ENCODE measurements around the gene NGDN. TPM values are rescaled to one million over a fixed set of nuclear protein-coding genes. Genes with fewer than 3 reads are reported as not detected.

Gene NGDN
- polyA plus RNA-seq, 3 donors, result 22.2 to 50.3 (median 28.0) TPM

DNA sequence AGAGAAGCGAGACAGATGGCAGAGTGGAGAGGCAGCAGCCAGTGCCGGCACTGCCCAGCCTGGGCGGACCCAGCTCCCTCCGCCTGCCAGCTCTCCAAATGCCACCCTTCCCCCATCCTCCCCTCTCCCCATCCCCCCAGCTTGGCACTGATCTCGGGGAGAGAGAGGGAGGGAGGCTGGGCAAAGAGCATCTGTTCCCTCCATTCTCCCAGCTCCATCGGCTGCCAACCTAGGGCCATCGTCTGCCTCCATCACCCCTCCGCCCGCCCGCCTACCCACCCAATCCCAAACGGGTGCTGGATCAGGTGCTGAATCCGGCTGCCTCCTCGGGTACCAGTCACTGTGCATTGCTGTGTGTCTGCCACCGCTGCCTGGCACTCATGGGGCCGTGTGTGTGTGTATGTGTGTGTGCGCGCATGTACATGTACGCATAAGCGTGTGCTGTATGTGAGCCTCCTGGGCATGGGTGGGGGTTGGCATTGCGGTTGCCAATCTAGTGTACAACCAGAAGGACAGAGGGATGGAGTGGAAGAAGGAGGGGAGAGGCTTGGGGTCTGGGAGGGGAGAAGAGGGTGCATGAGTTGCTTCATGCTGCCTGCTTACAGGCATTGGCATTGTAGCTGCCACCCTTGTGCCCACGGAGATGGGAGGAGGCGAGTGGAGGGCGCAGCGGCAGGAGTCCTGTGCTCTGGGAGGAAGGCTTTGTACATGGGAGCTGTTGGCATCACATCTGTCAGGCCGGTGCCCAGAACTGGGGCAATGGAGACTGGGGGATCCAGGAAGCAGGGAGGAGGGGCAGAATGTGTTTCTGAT lies 43.7 kb downstream of the NGDN start:
- WGBS, 3 donors, result 90 to 92% (median 91%) methylated on average over 22 to 25 of the region's 25 CpGs
- no peak overlapping the region for H3K27ac ChIP-seq (ENCODE audit: low read depth, low read length)

DNA sequence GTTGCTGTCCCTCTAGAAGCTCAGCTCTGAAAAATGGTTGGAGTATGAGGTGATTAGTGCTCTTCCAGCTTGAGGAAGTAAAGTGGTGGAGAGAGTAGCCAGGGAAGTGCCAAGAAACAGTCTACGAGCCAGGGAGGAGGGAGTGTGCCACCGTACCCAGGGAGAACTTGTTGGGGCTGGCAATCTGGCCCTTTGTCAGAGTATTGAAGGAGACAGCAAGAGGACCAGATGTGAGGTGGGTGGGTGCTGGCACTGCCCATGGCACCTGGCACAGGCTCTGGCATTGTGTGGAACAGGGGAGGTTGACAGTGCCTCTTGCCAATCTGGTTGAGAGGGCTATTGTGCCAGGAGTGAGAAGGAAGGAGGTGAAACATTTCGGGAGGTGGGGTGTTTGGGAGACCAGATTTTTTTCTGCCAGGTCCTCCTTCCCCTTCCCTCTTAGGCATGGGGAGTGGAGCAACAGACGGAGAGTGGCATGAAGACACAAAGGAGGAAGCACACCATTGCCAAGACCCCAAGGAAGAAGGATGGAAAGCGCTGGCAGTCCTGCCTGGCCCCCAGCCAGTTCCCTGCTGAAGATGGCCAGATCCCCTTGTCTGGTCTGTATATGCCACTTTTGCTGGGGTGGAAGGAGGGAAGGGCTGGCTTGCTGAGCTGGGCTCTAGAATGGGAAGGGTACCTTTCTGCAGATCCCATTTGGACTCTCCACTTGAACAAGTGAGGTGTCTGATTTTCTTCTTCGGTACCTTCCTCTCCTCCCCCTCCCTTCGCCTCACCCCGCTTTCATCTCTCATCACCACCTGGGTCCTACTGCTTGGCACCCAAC lies 44.5 kb downstream of the NGDN start:
- no peak overlapping the region for H3K27ac ChIP-seq (ENCODE audit: low read depth, low read length)
- 77 to 92% (median 86%) methylated on average over 7 to 8 of the region's 8 CpGs for WGBS, 3 donors

DNA sequence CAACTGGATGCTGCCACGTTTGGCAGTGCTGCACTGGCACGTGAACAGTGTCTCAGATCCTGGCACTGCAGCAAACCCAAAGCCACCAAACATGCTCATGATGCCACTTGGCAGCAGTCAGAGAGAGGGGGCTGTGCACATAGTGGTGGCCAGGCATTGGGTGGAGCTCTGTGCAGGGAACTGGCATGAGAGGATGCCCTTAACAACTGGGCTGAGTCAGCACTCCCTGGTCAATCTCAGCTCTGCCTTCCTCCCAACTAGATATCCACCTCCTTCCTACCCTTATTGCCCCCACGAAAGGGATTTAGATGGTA lies 45.1 kb downstream of the NGDN start:
- WGBS, 3 donors, result 74 to 87% (median 74%) methylated on average over 3 of the region's 3 CpGs
- H3K27ac ChIP-seq (ENCODE audit: low read depth, low read length), result no peak overlapping the region

DNA sequence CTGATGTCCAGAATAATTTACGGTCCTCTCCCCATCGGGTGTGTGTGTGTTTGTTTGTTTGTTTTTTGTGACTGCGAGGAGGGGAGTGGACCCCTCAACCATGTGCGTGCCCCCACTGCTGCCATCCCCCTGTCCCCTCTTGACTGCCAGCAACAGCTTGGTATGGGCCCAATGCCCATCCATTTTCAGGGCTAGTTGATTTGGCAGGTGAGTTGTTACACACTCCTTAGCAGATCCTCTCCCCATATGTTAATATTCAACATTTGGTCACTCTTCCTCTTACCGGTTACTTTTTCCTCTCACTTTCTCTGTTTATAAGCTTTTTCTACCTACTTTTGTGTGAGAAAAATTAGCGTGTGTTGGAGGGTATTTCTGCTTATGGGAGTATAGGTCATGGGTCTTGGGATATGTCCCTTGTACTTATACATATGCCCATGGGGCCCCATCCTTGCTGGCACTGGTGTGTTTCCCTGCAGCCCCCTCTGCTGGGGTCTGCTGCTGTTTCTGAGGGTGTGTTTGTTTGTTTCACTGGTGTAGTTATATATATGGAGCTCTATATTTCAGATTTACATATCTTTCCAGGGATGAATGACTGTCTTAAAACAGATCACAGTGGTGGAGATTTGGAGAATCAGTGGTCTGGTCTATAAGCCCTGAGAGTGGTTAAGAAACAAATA lies 48.3 kb downstream of the NGDN start:
- H3K27ac ChIP-seq (ENCODE audit: low read depth, low read length), result no peak overlapping the region
- 77 to 84% (median 80%) methylated on average over 6 of the region's 6 CpGs for WGBS, 3 donors

DNA sequence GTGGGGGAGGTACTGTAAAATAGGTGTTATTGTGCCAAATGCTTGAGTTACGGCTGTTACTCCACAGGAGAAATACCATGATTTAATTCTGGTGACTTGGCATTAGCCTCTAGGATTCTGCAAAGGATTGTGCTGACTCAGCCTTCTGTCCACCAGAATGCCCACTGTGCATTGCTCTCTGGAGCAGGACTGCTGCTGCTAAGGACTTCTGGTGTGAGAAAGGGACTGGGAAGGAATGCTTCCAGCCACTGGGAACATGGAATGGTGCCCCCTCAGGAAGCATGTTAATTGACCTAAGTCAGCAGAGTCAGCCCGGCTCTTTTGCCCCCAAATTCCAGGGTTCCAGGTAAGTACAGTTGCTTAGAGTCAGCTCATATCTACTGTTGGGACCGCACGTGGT lies 49.2 kb downstream of the NGDN start:
- no peak overlapping the region for H3K27ac ChIP-seq (ENCODE audit: low read depth, low read length)
- 80 to 82% (median 82%) methylated on average over 4 of the region's 4 CpGs for WGBS, 3 donors

DNA sequence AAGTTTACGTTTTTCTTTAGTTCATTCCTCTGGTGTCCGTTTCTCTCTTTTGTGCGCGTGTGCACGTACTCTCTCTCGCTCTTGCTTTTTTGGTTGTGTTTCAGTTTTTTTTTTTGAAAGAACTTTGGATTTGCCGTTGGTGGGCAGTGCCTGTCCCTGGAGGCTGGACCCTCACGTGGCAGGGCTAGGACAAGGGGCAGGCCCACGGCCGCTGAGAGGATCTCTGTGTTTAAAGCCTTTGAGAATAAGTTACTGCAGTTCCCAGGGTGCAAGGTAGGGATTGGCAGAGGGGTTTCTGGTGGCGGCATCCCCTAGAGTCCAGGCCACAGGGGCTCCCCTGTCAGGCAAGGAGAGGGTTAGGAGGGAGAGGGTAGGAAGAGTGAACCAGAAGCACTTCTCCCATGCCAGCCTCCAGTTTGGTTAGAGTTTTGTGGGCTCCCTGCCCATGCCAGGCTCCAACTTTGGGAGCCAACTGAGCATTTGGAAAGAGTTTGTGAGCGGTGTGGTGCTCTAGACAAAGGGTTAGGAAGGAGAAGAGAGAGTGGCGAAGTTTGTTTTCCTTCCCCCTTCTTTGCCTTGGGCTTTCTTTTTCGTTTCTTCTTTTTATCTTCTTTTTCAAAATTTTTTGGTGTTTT lies 51.5 kb downstream of the NGDN start:
- H3K27ac ChIP-seq (ENCODE audit: low read depth, low read length), result no peak overlapping the region
- 83 to 85% (median 84%) methylated on average over 14 of the region's 14 CpGs for WGBS, 3 donors

DNA sequence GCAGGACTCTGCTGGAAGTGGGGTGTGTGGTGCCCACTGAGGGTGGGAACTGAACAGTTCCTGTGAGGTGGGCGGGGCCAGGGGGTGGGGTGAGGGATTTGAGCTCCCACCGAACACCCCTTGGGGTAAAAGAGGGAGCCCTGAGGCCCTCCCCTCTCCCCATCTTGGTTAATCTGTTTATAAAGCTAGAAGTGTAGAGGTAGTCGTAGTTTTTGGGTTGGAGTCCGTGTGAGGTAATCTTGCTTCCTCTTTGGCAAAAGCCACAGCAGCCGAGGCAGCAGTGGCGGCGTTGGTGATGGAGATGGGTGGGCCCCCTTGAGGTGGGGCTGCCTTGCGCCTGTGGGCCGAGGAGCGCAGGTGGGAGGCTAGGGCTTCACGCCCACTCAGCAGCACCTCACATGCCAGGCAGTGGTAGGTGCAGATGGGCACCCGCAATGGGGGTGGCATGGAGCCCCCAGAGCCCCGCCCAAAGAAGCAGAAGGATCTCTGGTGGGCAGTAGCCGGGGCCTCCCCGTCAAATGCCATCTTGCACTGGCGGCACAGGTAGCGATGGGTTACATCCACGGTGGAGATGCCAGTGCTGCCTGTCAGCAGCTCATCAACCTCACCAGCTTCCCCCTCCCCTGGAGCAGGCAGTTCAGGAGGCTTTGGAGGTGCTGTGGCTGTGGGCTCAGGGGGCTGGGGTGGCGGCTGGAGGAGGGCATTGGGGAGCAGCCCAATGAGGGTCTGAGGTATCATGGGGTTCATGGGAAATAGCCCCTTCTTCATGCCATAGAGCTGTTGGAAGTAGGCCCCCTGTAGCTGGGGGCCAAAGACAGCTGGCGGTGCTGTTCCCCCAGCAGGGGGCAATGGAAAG lies 52.5 kb downstream of the NGDN start:
- WGBS, 3 donors, result 74 to 85% (median 79%) methylated on average over 20 of the region's 20 CpGs
- H3K27ac ChIP-seq (ENCODE audit: low read depth, low read length), result no peak overlapping the region

DNA sequence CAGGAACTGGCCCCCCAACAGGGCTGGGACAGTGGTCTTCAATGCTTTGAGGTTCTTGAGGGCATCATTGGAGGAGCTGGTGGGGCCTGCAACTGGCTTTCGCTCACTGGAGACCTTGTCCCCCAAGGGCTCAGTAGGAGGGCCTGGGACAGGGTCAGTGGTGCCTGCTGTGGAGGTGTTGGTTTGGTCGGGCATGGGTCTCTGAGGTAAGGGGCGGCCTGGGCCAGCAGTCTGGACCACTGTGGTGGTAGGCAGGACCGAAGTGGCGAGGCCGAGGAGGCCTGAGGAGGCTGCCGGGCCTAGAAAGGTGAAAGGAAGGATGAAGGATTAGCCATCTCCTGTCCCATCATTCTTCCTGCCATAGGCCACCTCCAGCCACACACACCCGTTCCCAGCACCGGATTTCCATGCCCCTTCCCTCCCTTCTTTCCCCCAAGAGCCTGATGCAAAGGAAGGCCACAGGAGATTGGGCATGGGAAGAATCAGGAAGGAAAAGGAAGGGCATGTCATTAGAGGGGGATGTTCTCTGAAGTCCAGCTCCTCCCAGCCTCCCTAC lies 53.2 kb downstream of the NGDN start:
- no peak overlapping the region for H3K27ac ChIP-seq (ENCODE audit: low read depth, low read length)
- 85 to 90% (median 88%) methylated on average over 9 of the region's 9 CpGs for WGBS, 3 donors

DNA sequence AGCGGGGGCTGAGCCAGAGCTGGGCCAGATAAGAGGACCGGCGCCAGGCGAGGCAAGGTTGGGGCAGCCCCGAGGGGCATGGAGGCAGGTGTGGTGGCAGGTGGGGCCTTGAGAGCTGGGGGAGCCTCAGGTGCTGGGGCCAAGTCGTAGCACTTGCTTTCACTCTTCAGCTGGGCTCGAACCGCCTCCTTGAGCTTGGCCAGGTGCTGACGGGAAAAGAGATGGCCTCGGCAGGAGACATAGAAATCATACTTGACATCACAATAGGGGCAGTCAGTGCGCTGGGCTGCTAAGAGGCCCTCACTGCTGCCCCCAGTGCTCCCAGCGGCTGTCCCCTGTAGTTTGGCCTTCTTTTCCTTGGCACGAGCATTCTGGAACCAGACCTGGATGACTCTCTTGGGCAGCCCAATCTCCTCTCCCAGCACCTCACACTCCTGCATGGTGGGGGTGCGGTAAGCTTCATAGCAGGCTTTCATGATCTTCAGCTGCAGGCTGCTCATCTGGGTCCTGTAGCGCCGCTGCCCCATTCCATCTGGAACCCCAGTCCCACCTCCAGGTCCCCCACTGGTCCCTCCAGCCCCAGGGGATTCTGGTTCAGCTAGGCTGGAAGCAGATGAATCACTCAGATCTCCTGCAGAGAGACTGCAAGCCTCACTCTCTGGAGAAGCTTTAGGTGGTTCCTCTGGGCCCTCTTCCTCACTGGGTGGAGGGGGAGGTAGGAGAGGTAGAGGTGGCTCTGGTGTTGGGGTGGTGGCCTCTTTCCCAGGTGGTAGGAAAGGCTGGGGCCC lies 53.9 kb downstream of the NGDN start:
- no peak overlapping the region for H3K27ac ChIP-seq (ENCODE audit: low read depth, low read length)
- 88 to 93% (median 92%) methylated on average over 16 of the region's 16 CpGs for WGBS, 3 donors

GRCh38 chr14:23524954-23525353 lies 55.5 kb downstream of the NGDN start:
- no peak overlapping the region for H3K27ac ChIP-seq (ENCODE audit: low read depth, low read length)
- WGBS, 3 donors, result 94 to 97% (median 95%) methylated on average over 14 of the region's 14 CpGs

- 84 to 87% (median 85%) methylated on average over 8 of the region's 8 CpGs for WGBS, 3 donors
- no peak overlapping the region for H3K27ac ChIP-seq (ENCODE audit: low read depth, low read length)
Observed at GRCh38 chr14:23525611-23526010, 56.1 kb downstream of the NGDN start.

Other genes with a start within 250 kb of the NGDN start
- under 1 TPM in 2 of 3 donors, not detected in 1; 0.06 to 0.14 TPM for gene RNF212B, start 231.8 kb upstream of the NGDN start, polyA plus RNA-seq
- 1 to 10 TPM; 3.5 to 6.4 (median 3.8) TPM for gene HOMEZ, start 183.6 kb upstream of the NGDN start, polyA plus RNA-seq
- 10 to 100 TPM in 1 of 3 donors, 1 to 10 TPM in 2; 6.0 to 16.1 (median 6.2) TPM for gene PPP1R3E, start 166.8 kb upstream of the NGDN start, polyA plus RNA-seq
- gene BCL2L2, start 162.9 kb upstream of the NGDN start, polyA plus RNA-seq, result 100 to 1,000 TPM in 1 of 3 donors, 10 to 100 TPM in 2; 37.9 to 122 (median 58.9) TPM
- gene PABPN1, start 148.2 kb upstream of the NGDN start, polyA plus RNA-seq, result 100 to 1,000 TPM in 2 of 3 donors, 10 to 100 TPM in 1; 50.4 to 124 (median 110) TPM
- 1 to 10 TPM; 8.4 to 9.9 (median 9.5) TPM for gene SLC22A17, start 116.8 kb upstream of the NGDN start, polyA plus RNA-seq
- gene EFS, start 104.5 kb upstream of the NGDN start, polyA plus RNA-seq, result 10 to 100 TPM in 2 of 3 donors, 1 to 10 TPM in 1; 2.3 to 17.5 (median 11.1) TPM
- gene IL25, start 96.9 kb upstream of the NGDN start, polyA plus RNA-seq, result under 1 TPM in 1 of 3 donors, not detected in 2; 0.06 TPM
- gene CMTM5, start 92.7 kb upstream of the NGDN start, polyA plus RNA-seq, result under 1 TPM in 2 of 3 donors, not detected in 1; 0.26 to 0.43 TPM
- 10 to 100 TPM in 1 of 3 donors, under 1 TPM in 2; 0.18 to 10.8 (median 0.56) TPM for gene MYH6, start 61.4 kb upstream of the NGDN start, polyA plus RNA-seq
- 1 to 10 TPM in 2 of 3 donors, under 1 TPM in 1; 0.07 to 6.5 (median 2.8) TPM for gene MYH7, start 34.0 kb upstream of the NGDN start, polyA plus RNA-seq
- gene ZFHX2, start 82.1 kb downstream of the NGDN start, polyA plus RNA-seq, result under 1 TPM; 0.35 to 0.79 (median 0.74) TPM
- 10 to 100 TPM in 2 of 3 donors, 1 to 10 TPM in 1; 8.2 to 22.1 (median 18.3) TPM for gene THTPA, start 86.6 kb downstream of the NGDN start, polyA plus RNA-seq
- gene AP1G2, start 98.1 kb downstream of the NGDN start, polyA plus RNA-seq, result 10 to 100 TPM; 31.8 to 73.2 (median 60.2) TPM
- under 1 TPM; 0.24 to 0.79 (median 0.70) TPM for gene JPH4, start 109.1 kb downstream of the NGDN start, polyA plus RNA-seq
- gene DHRS2, start 166.7 kb downstream of the NGDN start, polyA plus RNA-seq, result 1 to 10 TPM in 1 of 3 donors, under 1 TPM in 1, not detected in 1; 0.59 to 1.3 TPM

All from adipose tissue (tissue), 3 donors.